Renal pelvis (tissue), 12 donors: Measurements from ENCODE around the gene B9D2. TPM values are rescaled to one million over a fixed set of nuclear protein-coding genes. Genes with fewer than 3 reads are reported as not detected.
"Not testable (repeated sequence)": the region's sequence is repeated elsewhere in the genome, so short reads cannot be mapped to it uniquely, and the experiment has no call there.

Experiments used
- DNase-seq: peaks from one replicate; pipeline ENCODE4 v3.0.0-alpha.2; 2013
- long read RNA-seq, 16 experiments: transcript quantifications; one replicate each; lab custom pipeline, GENCODE V29; 2026
- polyA plus RNA-seq, 3 donors: library from polyadenylated mRNA; unstranded; fragments of 120-200 nt; gene quantifications; one replicate each; pipeline ENCODE4 v1.2.1, GENCODE V29; 2013; ENCODE audit not compliant: insufficient read length in 3 of 3

Gene B9D2
- polyA plus RNA-seq = 10 to 100 TPM in 2 of 3 donors, 1 to 10 TPM in 1; 9.5 to 10.3 (median 10.3) TPM
- long read RNA-seq, donor 1, transcript B9D2-201 (4 exons, 1,027 nt) = major isoform, 7 of 7 reads
- long read RNA-seq, donor 1, partial matches to known transcripts = 0 of 7 reads
- long read RNA-seq, donor 1, other reads (novel, unspliced or antisense) = 0 of 7 reads
- long read RNA-seq, donor 2, transcript B9D2-201 (4 exons, 1,027 nt) = major isoform, 6 of 6 reads
- long read RNA-seq, donor 2, partial matches to known transcripts = 0 of 6 reads
- long read RNA-seq, donor 2, other reads (novel, unspliced or antisense) = 0 of 6 reads
- long read RNA-seq, donor 3, transcript B9D2-201 (4 exons, 1,027 nt) = major isoform, 5 of 5 reads
- long read RNA-seq, donor 3, partial matches to known transcripts = 0 of 5 reads
- long read RNA-seq, donor 3, other reads (novel, unspliced or antisense) = 0 of 5 reads
- long read RNA-seq, donor 4, transcript B9D2-201 (4 exons, 1,027 nt) = major isoform, 10 of 10 reads
- long read RNA-seq, donor 4, partial matches to known transcripts = 0 of 10 reads
- long read RNA-seq, donor 4, other reads (novel, unspliced or antisense) = 0 of 10 reads
- long read RNA-seq, donor 5, transcript B9D2-201 (4 exons, 1,027 nt) = major isoform, 5 of 5 reads
- long read RNA-seq, donor 5, partial matches to known transcripts = 0 of 5 reads
- long read RNA-seq, donor 5, other reads (novel, unspliced or antisense) = 0 of 5 reads
- long read RNA-seq, donor 6, transcript B9D2-201 (4 exons, 1,027 nt) = major isoform, 5 of 12 reads
- long read RNA-seq, donor 6, partial matches to known transcripts = 7 of 12 reads
- long read RNA-seq, donor 6, other reads (novel, unspliced or antisense) = 0 of 12 reads
- long read RNA-seq, donor 7, transcript B9D2-201 (4 exons, 1,027 nt) = major isoform, 7 of 7 reads
- long read RNA-seq, donor 7, partial matches to known transcripts = 0 of 7 reads
- long read RNA-seq, donor 7, other reads (novel, unspliced or antisense) = 0 of 7 reads
- long read RNA-seq, donor 8, partial matches to known transcripts = 0 of 1 reads
- long read RNA-seq, donor 8, other reads (novel, unspliced or antisense) = 0 of 1 reads
- long read RNA-seq, donor 9, transcript B9D2-201 (4 exons, 1,027 nt) = major isoform, 8 of 8 reads
- long read RNA-seq, donor 9, partial matches to known transcripts = 0 of 8 reads
- long read RNA-seq, donor 9, other reads (novel, unspliced or antisense) = 0 of 8 reads
- long read RNA-seq, donor 10, transcript B9D2-201 (4 exons, 1,027 nt) = major isoform, 10 of 30 reads
- long read RNA-seq, donor 10, partial matches to known transcripts = 20 of 30 reads
- long read RNA-seq, donor 10, other reads (novel, unspliced or antisense) = 0 of 30 reads
- long read RNA-seq, donor 11, transcript B9D2-201 (4 exons, 1,027 nt) = major isoform, 6 of 6 reads
- long read RNA-seq, donor 11, partial matches to known transcripts = 0 of 6 reads
- long read RNA-seq, donor 11, other reads (novel, unspliced or antisense) = 0 of 6 reads
- long read RNA-seq, donor 12, transcript B9D2-201 (4 exons, 1,027 nt) = major isoform, 11 of 12 reads
- long read RNA-seq, donor 12, partial matches to known transcripts = 0 of 12 reads
- long read RNA-seq, donor 12, other reads (novel, unspliced or antisense) = 0 of 12 reads
- long read RNA-seq, donor 13, partial matches to known transcripts = 10 of 12 reads
- long read RNA-seq, donor 13, other reads (novel, unspliced or antisense) = 0 of 12 reads
- long read RNA-seq, donor 14 = 0 reads
- long read RNA-seq, donor 15, transcript B9D2-201 (4 exons, 1,027 nt) = major isoform, 13 of 20 reads
- long read RNA-seq, donor 15, partial matches to known transcripts = 7 of 20 reads
- long read RNA-seq, donor 15, other reads (novel, unspliced or antisense) = 0 of 20 reads
- long read RNA-seq, donor 16, transcript B9D2-201 (4 exons, 1,027 nt) = major isoform, 7 of 7 reads
- long read RNA-seq, donor 16, partial matches to known transcripts = 0 of 7 reads
- long read RNA-seq, donor 16, other reads (novel, unspliced or antisense) = 0 of 7 reads

GRCh38 chr19:41363753-41364523 lies at the start of gene B9D2:
Gene B9D2 (minus strand): TSS chr19:41364149. CDS start chr19:41363519, 630 bp downstream.
- DNase-seq = peak; percentile 99

GRCh38 chr19:41412953-41413352 lies 49.0 kb upstream of the B9D2 start:
- no peak for DNase-seq

- DNase-seq = no peak
Observed at GRCh38 chr19:41411968-41412265, 48.0 kb upstream of the B9D2 start.

- DNase-seq = no peak
Observed at GRCh38 chr19:41411100-41411967, 47.4 kb upstream of the B9D2 start.

GRCh38 chr19:41410336-41411054 lies 46.5 kb upstream of the B9D2 start:
- DNase-seq = no peak

GRCh38 chr19:41409288-41409687 lies 45.3 kb upstream of the B9D2 start:
- DNase-seq = no peak

GRCh38 chr19:41408846-41409245 lies 44.9 kb upstream of the B9D2 start:
- DNase-seq = not testable (repeated sequence)

GRCh38 chr19:41408256-41408655 lies 44.3 kb upstream of the B9D2 start:
- no peak for DNase-seq

- DNase-seq = no peak
Observed at GRCh38 chr19:41407271-41407670, 43.3 kb upstream of the B9D2 start.

- DNase-seq = no peak
Observed at GRCh38 chr19:41405776-41406175, 41.8 kb upstream of the B9D2 start.

- no peak for DNase-seq
Observed at GRCh38 chr19:41403181-41403970, 39.4 kb upstream of the B9D2 start.

- no peak for DNase-seq
Observed at GRCh38 chr19:41402010-41402409, 38.1 kb upstream of the B9D2 start.

- no peak for DNase-seq
Observed at GRCh38 chr19:41401483-41401882, 37.5 kb upstream of the B9D2 start.

GRCh38 chr19:41399525-41399924 lies 35.6 kb upstream of the B9D2 start:
- DNase-seq = no peak

- DNase-seq = no peak
Observed at GRCh38 chr19:41399091-41399490, 35.1 kb upstream of the B9D2 start.

- no peak for DNase-seq
Observed at GRCh38 chr19:41398598-41398997, 34.6 kb upstream of the B9D2 start.

- DNase-seq = no peak
Observed at GRCh38 chr19:41398050-41398418, 34.1 kb upstream of the B9D2 start.
